Activated T-cell treated with anti-CD3 and anti-CD28 coated beads, Interleukin-2, amount 50 U/mL, for 4 hours (primary cell): Measurements from ENCODE around the gene TULP1. TPM values are rescaled to one million over a fixed set of nuclear protein-coding genes. Genes with fewer than 3 reads are reported as not detected.
"Not testable (repeated sequence)": the region's sequence is repeated elsewhere in the genome, so short reads cannot be mapped to it uniquely, and the experiment has no call there.

Experiments used
- ATAC-seq, 2 donors: fragments of 200-7000 bp; cut with Tn5 transposase; one replicate each; pipeline ENCODE4 v1.10.0; 2021
- DNase-seq: peaks from one replicate; pipeline ENCODE4 v3.0.0-alpha.2; 2020
- H3K27me3 Mint-ChIP-seq: one replicate; pipeline ENCODE4 v1.8.0; 2021; ENCODE audit warnings: low read depth, mixed read lengths
- H3K36me3 Mint-ChIP-seq: one replicate; pipeline ENCODE4 v1.8.0; 2022; ENCODE audit warnings: mixed read lengths; ENCODE audit not compliant: insufficient read depth
- H3K4me1 Mint-ChIP-seq: one replicate; pipeline ENCODE4 v1.8.0; 2021; ENCODE audit warnings: low read depth, mixed read lengths
- H3K4me3 Mint-ChIP-seq: one replicate; pipeline ENCODE4 v1.8.0; 2021; ENCODE audit warnings: mild to moderate bottlenecking, moderate library complexity, mixed read lengths
- H3K9me3 Mint-ChIP-seq: one replicate; pipeline ENCODE4 v1.8.0; 2021; ENCODE audit warnings: mixed read lengths
- total RNA-seq, 3 donors: library from RNA; stranded (reverse); gene quantifications; one replicate each; pipeline ENCODE4 v1.2.1, GENCODE V29; 2021

TULP1 gene
- total RNA-seq, 3 donors from 2014 or later = not detected

DNA sequence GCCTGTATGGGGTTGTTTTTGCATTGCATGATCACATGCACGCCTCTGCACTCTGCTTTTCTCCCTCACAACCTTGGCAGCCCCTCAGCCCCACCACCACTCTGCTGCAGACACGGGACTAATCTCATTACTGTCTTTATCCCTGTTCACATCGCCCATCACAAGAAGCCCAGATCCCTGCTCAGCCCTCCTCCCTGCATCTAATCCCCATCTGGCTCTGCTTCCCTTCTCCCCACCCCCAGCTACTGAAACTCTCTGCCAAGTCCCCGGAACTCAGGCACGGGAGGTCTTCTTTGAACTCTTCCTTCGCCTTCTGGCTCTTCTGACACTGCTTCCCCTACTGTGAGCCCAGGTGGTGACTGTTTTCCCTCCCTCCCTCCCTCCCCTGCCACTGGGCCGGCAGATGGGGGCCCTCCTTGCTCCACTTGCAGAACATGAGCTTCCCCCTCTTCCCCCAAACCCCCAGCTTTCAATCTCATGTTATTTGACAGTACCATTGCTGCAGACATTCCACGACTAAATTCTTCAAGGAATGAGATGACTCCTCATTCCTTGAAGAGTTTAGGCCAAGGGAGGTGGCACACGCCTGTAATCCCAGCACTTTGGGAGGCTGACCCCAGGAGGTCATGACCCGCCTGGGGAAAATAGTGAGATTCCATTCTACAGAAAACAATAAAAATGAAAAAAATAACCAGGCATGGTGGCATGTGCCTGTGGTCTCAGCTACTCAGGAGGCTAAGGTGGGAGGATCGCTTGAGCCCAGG, 21.9 kb upstream of the TULP1 start:
- no peaks in the 10 kb centered on the region for H3K9me3 Mint-ChIP-seq
- H3K4me1 Mint-ChIP-seq = peaks cover 5% of the 10 kb centered on the region
- H3K27me3 Mint-ChIP-seq = peaks cover 4% of the 10 kb centered on the region
- ATAC-seq = no peak
- H3K4me3 Mint-ChIP-seq = no peak overlapping the region
- no peak for DNase-seq
- H3K36me3 Mint-ChIP-seq = no peaks in the 10 kb centered on the region

DNA sequence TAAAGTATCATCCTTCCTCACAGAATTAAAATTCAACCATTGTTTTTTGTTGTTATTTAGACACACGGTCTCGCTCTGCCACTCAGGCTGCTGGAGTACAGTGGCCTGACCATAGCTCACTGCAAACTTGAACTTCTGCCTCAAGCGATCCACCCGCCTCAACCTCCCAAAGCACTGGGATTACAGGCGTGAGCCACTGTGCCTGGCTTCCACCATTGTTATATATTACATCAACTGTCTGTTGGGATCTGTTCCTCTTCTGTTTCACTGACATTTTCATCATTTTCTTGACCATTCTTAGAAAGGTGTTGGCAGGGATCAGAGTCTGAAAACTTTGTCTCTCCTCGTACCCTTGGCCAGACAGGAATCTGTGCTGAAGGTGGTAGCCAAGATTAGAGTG, 21.3 kb upstream of the TULP1 start:
- DNase-seq = no peak
- peaks cover 5% of the 10 kb centered on the region for H3K4me1 Mint-ChIP-seq
- ATAC-seq = no peak
- no peaks in the 10 kb centered on the region for H3K36me3 Mint-ChIP-seq
- peaks cover 4% of the 10 kb centered on the region for H3K27me3 Mint-ChIP-seq
- no peak overlapping the region for H3K4me3 Mint-ChIP-seq
- no peaks in the 10 kb centered on the region for H3K9me3 Mint-ChIP-seq

DNA sequence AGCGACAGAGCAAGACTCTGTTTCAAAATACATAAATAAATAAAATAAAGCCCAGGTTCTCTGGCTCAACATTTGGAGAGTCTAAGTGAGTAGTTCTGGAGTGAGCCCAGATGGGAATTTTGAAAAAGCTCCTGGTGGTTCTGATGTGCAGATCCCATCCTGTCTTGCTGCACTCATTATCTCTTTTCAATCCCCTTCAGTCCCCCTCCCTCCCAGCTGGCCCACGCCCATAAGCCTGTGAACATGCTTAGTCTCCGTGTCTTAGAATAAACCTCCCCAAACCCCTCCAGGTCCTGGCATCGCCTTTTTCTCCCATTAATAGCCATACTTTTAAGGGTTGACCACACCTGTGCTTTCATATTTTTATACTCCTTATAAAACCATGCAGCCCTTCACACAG, 19.4 kb upstream of the TULP1 start:
- no peaks in the 10 kb centered on the region for H3K9me3 Mint-ChIP-seq
- H3K27me3 Mint-ChIP-seq = peaks cover 4% of the 10 kb centered on the region
- no peak overlapping the region for H3K4me3 Mint-ChIP-seq
- peaks cover 5% of the 10 kb centered on the region for H3K4me1 Mint-ChIP-seq
- ATAC-seq (no peak), DNase-seq (no peak)
- no peaks in the 10 kb centered on the region for H3K36me3 Mint-ChIP-seq

DNA sequence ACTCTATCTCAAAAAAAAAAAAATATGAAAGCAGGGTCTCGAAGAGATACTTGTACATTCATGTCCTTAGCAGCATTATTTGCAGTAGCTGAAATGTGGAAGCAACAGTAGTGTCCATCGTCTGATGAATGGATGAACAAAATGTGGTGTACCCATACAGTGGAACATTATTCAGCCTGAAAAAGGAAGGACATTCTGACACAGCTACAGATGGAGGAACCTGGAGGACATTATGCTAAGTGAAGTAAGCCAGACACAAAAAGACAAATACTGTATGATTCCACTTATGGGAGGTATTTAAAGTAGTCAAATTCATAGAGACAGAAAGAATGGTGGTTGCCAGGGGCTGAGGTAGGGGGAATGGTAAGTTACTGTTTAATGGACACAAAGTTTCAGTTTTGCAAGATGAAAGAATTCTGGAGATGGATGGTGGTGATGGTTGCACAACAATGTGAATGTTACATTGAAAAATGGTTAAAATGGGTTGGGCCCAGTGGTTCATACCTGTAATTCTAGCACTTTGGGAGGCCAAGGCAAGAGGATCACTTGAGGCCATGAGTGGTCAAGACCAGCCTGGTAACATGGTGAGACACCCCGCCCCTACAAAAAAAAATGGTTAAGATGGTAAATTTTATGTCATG, 11.8 kb upstream of the TULP1 start:
- peaks cover 19% of the 10 kb centered on the region for H3K4me1 Mint-ChIP-seq
- no peak overlapping the region for H3K4me3 Mint-ChIP-seq
- no peaks in the 10 kb centered on the region for H3K9me3 Mint-ChIP-seq
- no peaks in the 10 kb centered on the region for H3K27me3 Mint-ChIP-seq
- H3K36me3 Mint-ChIP-seq = no peaks in the 10 kb centered on the region
- DNase-seq (no peak), ATAC-seq (no peak)

DNA sequence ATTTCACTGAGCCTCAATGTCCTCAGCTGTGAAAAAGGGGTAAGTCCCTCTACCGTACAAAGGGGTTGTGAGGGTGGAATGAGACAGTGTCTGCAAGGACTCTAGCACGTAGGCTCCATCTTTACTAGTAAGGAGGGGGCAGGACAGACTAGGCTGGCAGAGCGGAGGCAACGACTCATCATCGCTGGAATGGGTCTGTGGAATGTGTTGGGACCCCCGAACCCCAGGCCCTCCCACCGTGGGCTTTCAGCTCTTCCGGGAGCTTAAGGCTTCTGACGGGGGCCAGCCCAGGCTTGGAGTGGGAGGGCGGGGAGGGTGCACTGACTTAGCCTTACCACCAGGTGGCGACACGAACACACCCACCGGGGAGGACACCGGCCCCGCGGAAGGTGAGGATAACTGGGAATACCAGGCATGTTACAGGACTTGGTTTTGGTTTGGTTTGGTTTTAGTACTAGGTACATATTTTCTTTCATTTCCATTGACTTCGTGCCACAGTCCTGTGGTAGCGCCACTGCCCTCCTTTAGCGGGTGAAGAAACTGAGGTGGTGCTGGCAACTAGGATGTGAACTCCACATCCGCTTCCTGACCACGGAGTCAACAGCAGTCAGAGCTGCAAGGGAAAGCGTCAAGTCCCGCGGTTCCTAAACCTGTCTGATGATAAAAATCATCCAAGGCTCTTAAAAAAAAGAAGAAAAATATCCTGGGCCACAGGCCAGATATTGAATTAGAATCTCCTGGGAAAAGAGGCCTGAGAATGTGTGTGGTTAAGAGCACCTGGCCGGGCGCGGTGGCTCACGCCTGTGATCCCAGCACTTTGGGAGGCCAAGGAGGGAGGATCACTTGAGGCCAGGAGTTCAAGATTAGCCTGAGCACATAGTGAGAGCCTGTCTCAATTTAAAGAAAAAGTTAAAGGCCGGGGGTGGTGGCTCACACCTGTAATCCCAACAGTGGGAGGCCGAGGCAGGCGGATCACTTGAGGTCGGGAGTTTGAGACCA, 10.3 kb upstream of the TULP1 start:
- no peaks in the 10 kb centered on the region for H3K36me3 Mint-ChIP-seq
- peak; percentile 91 to 92 for ATAC-seq
- H3K27me3 Mint-ChIP-seq = no peaks in the 10 kb centered on the region
- H3K4me3 Mint-ChIP-seq = peak overlapping the region; percentile 72
- H3K4me1 Mint-ChIP-seq = peaks cover 19% of the 10 kb centered on the region
- DNase-seq = peak; percentile 78
- H3K9me3 Mint-ChIP-seq = no peaks in the 10 kb centered on the region

DNA sequence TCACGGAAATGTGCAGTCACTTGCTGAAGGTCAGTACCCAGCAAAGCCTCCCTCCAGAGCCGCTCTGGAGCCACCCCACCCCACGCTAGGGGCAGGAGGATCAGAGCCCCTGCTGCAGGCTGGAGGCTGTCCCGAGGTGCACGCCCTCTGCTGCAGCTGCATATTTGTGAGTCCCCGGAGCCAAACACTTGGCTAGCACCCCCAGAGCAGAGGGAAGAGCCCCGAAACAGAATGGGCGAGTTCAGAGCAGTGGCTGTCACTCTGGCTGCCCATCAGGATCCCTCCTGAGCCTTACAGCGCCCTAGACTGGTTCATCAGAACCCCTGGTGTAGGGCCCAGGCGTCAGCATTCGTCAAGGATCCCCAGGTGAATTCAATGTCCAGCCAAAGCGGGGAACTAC, 9.5 kb upstream of the TULP1 start:
- Mint-ChIP-seq H3K4me1 (peaks cover 19% of the 10 kb centered on the region), H3K9me3 (no peaks in the 10 kb centered on the region), H3K36me3 (no peaks in the 10 kb centered on the region), H3K27me3 (no peaks in the 10 kb centered on the region), H3K4me3 (no peak overlapping the region)
- no peak for ATAC-seq
- no peak for DNase-seq

DNA sequence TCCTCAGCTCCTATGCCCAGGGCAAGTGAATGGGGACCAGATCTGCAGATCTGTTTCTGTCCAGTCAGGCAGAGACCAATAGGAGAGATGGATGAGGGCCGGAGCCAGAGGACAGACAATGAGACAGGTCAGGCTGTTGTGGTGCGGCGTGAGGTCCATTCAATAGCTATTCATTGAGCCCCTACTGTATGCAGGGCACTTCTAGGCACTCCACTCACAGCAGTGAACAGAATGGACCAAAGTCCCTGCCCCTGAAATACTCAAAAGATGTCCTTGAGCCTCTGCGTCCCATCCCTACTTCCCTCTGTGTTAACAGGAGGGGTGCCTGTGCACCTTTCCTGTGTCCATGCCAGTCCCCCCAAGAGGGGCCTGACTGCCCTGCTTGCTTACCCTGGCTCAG, 8.5 kb upstream of the TULP1 start:
- H3K9me3 Mint-ChIP-seq = no peaks in the 10 kb centered on the region
- no peaks in the 10 kb centered on the region for H3K27me3 Mint-ChIP-seq
- H3K36me3 Mint-ChIP-seq = no peaks in the 10 kb centered on the region
- no peak for DNase-seq
- ATAC-seq = no peak
- H3K4me3 Mint-ChIP-seq = no peak overlapping the region
- H3K4me1 Mint-ChIP-seq = peaks cover 19% of the 10 kb centered on the region

DNA sequence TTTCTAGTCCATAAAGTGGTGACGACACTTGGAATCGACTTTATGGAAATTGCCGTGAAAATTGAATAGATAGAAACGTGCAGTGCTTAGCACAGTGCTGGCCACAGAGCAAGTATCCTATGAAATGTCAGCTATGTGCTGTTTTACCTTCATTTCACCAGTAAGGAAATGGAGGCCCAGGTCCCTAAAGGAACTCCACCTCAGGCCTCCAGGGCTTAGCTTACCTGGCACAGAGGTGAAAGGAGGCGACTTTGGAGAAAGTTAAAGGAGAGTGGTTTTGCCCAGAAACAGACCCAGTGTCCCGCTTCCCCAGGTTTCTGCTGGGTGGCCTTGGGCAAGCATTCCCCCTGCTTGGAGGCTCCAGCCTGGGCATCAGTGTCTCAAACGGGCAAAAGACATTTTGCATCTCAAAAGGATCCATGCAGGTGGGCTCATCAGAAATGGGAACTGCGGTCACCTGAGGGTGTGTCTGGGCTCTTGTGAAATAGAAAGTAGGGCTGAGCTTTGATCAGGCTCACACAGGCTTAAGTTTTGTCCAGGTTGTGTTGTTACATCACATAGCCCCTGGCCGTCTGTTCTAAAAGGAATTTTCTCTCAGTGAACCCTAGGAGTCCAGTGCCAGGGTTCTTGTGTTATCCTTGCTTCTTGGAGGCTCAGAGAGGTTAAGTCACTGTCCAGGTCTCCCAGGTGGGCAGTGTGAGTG, 6.8 kb upstream of the TULP1 start:
- Mint-ChIP-seq H3K27me3 (no peaks in the 10 kb centered on the region), H3K4me1 (peaks cover 19% of the 10 kb centered on the region)

DNA sequence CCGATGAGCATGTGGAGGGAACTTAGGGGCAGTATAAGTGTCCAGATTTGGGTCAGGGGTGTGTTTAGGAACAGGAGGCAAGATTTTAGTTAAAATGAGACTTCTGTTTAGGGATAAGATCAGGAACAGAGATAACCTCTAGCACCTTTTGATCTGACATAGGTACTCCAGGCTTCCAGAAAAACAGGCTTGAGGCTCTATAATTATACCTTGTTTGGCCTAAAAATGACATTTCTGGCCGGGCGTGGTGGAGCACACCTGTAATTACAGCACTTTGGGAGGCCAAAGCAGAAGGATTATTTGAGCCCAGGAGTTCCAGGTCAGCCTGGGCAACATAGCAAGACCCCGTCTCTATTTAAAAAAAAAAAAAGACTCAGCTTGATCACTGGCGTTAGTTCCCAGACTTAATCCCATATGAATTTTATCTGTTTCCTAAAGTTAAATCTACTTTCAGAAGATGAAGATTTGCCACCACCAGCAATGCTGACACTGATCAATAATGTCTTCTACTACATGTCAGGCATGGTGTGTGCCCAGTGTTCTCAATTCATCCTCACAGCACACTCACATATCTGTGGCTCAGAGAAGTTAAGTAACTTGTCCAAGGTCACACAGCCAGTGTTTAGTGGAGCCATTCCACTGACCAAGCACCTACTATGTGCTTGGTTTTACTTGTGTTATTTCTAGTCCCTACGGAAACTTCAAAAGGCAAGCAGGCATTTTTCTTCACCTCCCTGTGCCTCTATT, 6.0 kb upstream of the TULP1 start:
- Mint-ChIP-seq H3K36me3 (no peaks in the 10 kb centered on the region), H3K4me1 (peaks cover 15% of the 10 kb centered on the region), H3K4me3 (no peak overlapping the region), H3K27me3 (no peaks in the 10 kb centered on the region), H3K9me3 (no peaks in the 10 kb centered on the region)
- ATAC-seq (no peak), DNase-seq (no peak)

More for the DNA sequence above, 6.8 kb upstream of the TULP1 start:
- Mint-ChIP-seq H3K36me3 (no peaks in the 10 kb centered on the region), H3K4me3 (no peak overlapping the region), H3K9me3 (no peaks in the 10 kb centered on the region)
- ATAC-seq = no peak
- DNase-seq = no peak

DNA sequence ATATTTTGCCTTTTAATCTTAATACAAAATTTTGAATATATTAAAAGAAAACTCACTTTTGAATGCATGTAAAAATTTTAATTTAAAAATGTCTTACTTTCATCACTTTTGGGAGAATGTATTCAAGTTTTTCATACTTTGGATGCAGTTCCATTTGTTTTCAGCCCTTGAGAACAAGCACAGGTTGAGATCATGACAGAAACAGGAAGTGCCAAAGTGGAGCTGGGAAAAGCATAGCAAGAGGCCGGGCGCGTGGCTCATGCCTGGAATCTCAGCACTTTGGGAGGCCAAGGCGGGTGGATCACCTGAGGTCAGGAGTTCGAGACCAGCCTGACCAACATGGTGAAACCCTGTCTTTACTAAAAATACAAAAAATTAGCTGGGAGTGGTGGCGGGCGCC, 5.3 kb upstream of the TULP1 start:
- not testable (repeated sequence) for H3K36me3 Mint-ChIP-seq, H3K4me1 Mint-ChIP-seq, ATAC-seq

DNA sequence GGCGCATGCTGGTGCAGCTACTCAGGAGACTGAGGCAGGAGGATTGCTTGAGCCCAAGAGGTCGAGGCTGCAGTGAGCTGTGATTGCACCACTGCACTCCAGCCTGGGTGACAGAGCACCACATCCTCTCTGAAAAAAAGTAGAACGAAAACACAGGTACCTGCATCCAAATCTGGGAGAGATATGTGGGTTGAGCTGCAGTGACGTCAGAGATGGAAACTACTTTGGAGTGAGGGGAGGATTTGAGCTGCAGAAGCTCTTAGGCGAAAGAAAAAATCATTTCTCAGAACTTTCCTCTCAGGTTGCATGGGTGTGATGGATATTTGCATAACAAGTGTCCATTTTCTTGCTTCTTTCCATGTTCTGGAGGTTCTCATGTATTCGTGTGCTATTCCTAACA, 4.0 kb upstream of the TULP1 start:
- Mint-ChIP-seq H3K9me3 (no peaks in the 10 kb centered on the region), H3K4me1 (peaks cover 2% of the 10 kb centered on the region), H3K4me3 (no peak overlapping the region), H3K36me3 (no peaks in the 10 kb centered on the region), H3K27me3 (peaks cover 8% of the 10 kb centered on the region)
- ATAC-seq (no peak), DNase-seq (no peak)

More for the DNA sequence above, 5.3 kb upstream of the TULP1 start:
- DNase-seq, H3K27me3 Mint-ChIP-seq, H3K4me3 Mint-ChIP-seq, H3K9me3 Mint-ChIP-seq: not testable (repeated sequence)

DNA sequence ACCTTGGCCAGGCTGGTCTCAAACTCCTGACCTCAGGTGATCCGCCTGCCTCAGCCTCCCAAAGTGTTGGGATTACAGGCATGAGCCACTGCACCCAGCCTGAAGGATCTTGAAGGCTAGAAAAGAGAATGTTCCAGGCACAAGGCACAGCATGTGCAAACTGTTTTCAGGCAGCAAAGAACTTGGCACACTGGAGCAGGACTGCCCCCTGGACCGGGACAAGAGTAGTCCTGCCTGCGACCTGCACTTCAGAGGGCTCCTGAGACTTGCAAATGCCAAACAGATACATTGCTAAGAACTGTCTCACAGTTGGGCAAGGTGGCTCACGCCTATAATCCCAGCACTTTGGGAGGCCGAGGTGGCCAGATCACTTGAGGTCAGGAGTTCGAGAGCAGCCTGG, 3.2 kb upstream of the TULP1 start:
- H3K36me3 Mint-ChIP-seq, ATAC-seq, H3K4me3 Mint-ChIP-seq, H3K9me3 Mint-ChIP-seq, H3K4me1 Mint-ChIP-seq, DNase-seq: not testable (repeated sequence)
- peaks cover 14% of the 10 kb centered on the region for H3K27me3 Mint-ChIP-seq

DNA sequence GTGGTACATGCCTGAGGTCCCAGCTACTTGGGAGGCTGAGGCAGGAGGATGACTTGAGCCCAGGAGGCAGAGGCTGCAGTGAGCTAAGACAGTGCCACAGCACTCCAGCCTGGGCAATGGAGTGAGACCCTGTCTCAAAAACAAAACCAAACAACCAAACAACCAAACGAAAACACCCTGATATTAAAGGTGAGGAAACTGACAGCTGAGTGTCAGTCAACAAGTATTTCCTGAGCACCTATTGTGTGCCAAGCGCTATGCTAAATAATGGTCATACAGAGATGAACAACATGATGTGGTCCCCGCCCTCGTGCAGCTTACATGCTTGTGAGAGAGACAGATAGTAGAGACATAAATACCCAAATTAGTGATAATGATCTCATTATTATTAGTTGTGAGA, 1.9 kb upstream of the TULP1 start:
- H3K4me1 Mint-ChIP-seq = peaks cover 2% of the 10 kb centered on the region
- H3K27me3 Mint-ChIP-seq = peaks cover 23% of the 10 kb centered on the region
- no peaks in the 10 kb centered on the region for H3K36me3 Mint-ChIP-seq
- ATAC-seq = no peak
- no peaks in the 10 kb centered on the region for H3K9me3 Mint-ChIP-seq
- no peak for DNase-seq
- no peak overlapping the region for H3K4me3 Mint-ChIP-seq
